SKM-1 treated with dmso at 0.1 percent for 144 hours (cell line): ENCODE measurements around the gene PAX5.
A peak's percentile ranks its signal among the peaks of the same experiment; 100 is the strongest.

ENCODE experiments used
- DNase-seq: peaks from one replicate; lab custom pipeline; 2025; ENCODE audit not compliant: unreplicated experiment; lab: John Stamatoyannopoulos, UW

The PAX5 gene

GRCh38 chr9:36864491-36865410 lies 169.3 kb downstream of the PAX5 start:
- no peak for DNase-seq

GRCh38 chr9:36862206-36863145 lies 171.6 kb downstream of the PAX5 start:
- DNase-seq: no peak

GRCh38 chr9:36861528-36862205 lies 172.4 kb downstream of the PAX5 start:
- no peak for DNase-seq

- DNase-seq: no peak
Observed at GRCh38 chr9:36858805-36859375, 175.2 kb downstream of the PAX5 start.

- peak; percentile 31 for DNase-seq
Observed at GRCh38 chr9:36855448-36856315, 178.4 kb downstream of the PAX5 start.

- no peak for DNase-seq
Observed at GRCh38 chr9:36854751-36855150, 179.3 kb downstream of the PAX5 start.

GRCh38 chr9:36854034-36854433 lies 180.0 kb downstream of the PAX5 start:
- DNase-seq: no peak

GRCh38 chr9:36853233-36853632 lies 180.8 kb downstream of the PAX5 start:
- DNase-seq: no peak

GRCh38 chr9:36849943-36850342 lies 184.1 kb downstream of the PAX5 start:
- no peak for DNase-seq

- DNase-seq: no peak
Observed at GRCh38 chr9:36848946-36849345, 185.1 kb downstream of the PAX5 start.

GRCh38 chr9:36847781-36848673 lies 186.0 kb downstream of the PAX5 start:
- no peak for DNase-seq

GRCh38 chr9:36846621-36847020 lies 187.4 kb downstream of the PAX5 start:
- no peak for DNase-seq

- DNase-seq: no peak
Observed at GRCh38 chr9:36845844-36846243, 188.2 kb downstream of the PAX5 start.

GRCh38 chr9:36844961-36845360 lies 189.1 kb downstream of the PAX5 start:
- no peak for DNase-seq

GRCh38 chr9:36843964-36844363 lies 190.1 kb downstream of the PAX5 start:
- DNase-seq: no peak

GRCh38 chr9:36842560-36843530 lies 191.2 kb downstream of the PAX5 start:
- DNase-seq: no peak

GRCh38 chr9:36840898-36841536 lies 193.1 kb downstream of the PAX5 start:
- DNase-seq: no peak
